MCF 10A (cell line): ENCODE measurements around the gene C21orf58. TPM values are rescaled to one million over a fixed set of nuclear protein-coding genes. Genes with fewer than 3 reads are reported as not detected.

Source experiments
- BruUV-seq: library from RNA; stranded (reverse); fragments of 400-500 nt; replicated peaks from 2 replicates; lab custom pipeline; 2021; lab: Mats Ljungman, UMichigan
- CTCF ChIA-PET: fragments of 300-600 bp; sonication (Branson Sonifier 250); formaldehyde crosslinking; extraction: SDS; loops from one replicate; lab custom pipeline; 2021; ENCODE audit warnings: antibody characterized with exemption, inconsistent platforms; lab: Yijun Ruan, JAX
- POLR2A ChIA-PET: fragments of 300-600, 350-650 bp; sonication (Branson Sonifier 250); formaldehyde crosslinking; extraction: SDS; loops from one replicate; lab custom pipeline; 2020; ENCODE audit warnings: antibody characterized with exemption, inconsistent platforms; lab: Yijun Ruan, JAX
- DNase-seq: peaks from one replicate; pipeline ENCODE4 v3.0.0-alpha.2; 2018; ENCODE audit not compliant: unreplicated experiment
- H3K27ac Mint-ChIP-seq: one replicate; pipeline ENCODE4 v1.8.0; 2022; ENCODE audit warnings: mild to moderate bottlenecking, low read depth, mixed read lengths; ENCODE audit not compliant: unreplicated experiment
- H3K27me3 Mint-ChIP-seq: one replicate; pipeline ENCODE4 v1.8.0; 2022; ENCODE audit warnings: mixed read lengths; ENCODE audit not compliant: insufficient read depth, unreplicated experiment
- H3K36me3 Mint-ChIP-seq: one replicate; pipeline ENCODE4 v1.8.0; 2022; ENCODE audit warnings: mild to moderate bottlenecking, moderate library complexity, mixed read lengths; ENCODE audit not compliant: insufficient read depth, unreplicated experiment
- H3K4me1 Mint-ChIP-seq: one replicate; pipeline ENCODE4 v1.8.0; 2022; ENCODE audit warnings: mixed read lengths; ENCODE audit not compliant: insufficient read depth, unreplicated experiment
- H3K4me3 Mint-ChIP-seq: one replicate; pipeline ENCODE4 v1.8.0; 2022; ENCODE audit warnings: mild to moderate bottlenecking, moderate library complexity, mixed read lengths; ENCODE audit not compliant: unreplicated experiment
- H3K9me3 Mint-ChIP-seq: one replicate; pipeline ENCODE4 v1.8.0; 2022; ENCODE audit warnings: mixed read lengths; ENCODE audit not compliant: unreplicated experiment
- CTCF ChIP-seq: fragments of 200-600 bp; IDR thresholded peaks from one replicate; pipeline ENCODE4 v1.8.0; 2022; ENCODE audit warnings: antibody characterized with exemption, mild to moderate bottlenecking; ENCODE audit not compliant: unreplicated experiment
- intact Hi-C: fragments of 100-400 bp; cut with micrococcal nuclease; formaldehyde crosslinking; loops from 2 replicates; pipeline ENCODE4 v1.14.1; 2022
- total RNA-seq: library from RNA; stranded (reverse); gene quantifications from 2 replicates; pipeline ENCODE4 v1.2.3, GENCODE V29; 2022

C21orf58 gene
- total RNA-seq, 1 experiment from 2014 or later = 7.8 TPM

DNA sequence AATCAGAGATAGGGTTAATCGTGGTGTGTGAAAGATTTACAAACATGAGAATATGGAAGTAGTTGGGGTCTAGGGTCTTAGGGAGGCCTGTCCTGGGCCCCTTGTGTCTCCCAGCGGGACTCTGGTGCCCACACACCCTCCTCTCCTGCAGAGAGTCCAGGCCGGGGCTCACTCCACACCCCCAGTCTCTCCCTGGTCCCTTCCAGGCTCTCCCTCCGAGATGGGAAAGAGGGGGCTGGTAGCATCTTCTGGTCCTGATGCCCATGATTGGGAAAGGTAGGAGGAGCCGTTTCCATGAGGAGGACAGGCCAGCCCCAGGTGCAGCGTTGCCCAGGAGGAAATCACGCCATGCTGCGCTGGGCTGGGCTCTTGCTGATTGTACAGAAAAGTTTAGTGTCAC is 26.9 kb upstream of the C21orf58 start:
- no TSS peak for BruUV-seq
- Mint-ChIP-seq H3K36me3 (peaks cover 72% of the 10 kb centered on the region), H3K27me3 (no peaks in the 10 kb centered on the region), H3K27ac (no peak overlapping the region), H3K4me3 (no peak overlapping the region), H3K9me3 (no peaks in the 10 kb centered on the region), H3K4me1 (no peaks in the 10 kb centered on the region)
- TF ChIP-seq CTCF = no peak
- intact Hi-C loops = no loop called here
- no peak for DNase-seq
- ChIA-PET CTCF (no interaction called here), POLR2A (no interaction called here)

- CTCF ChIA-PET = no interaction called here
- Mint-ChIP-seq H3K4me1 (no peaks in the 10 kb centered on the region), H3K36me3 (peaks cover 69% of the 10 kb centered on the region), H3K4me3 (no peak overlapping the region), H3K9me3 (no peaks in the 10 kb centered on the region), H3K27ac (no peak overlapping the region), H3K27me3 (no peaks in the 10 kb centered on the region)
- intact Hi-C loops = no loop called here
- DNase-seq = no peak
- no peak for TF ChIP-seq CTCF
- no TSS peak for BruUV-seq
- POLR2A ChIA-PET = interaction anchor here (0.6 to 3.7 kb wide), 2 partner anchors 24 to 48 kb away, joined by 3 to 13 read pairs; a partner anchor contains a TSS
Measured at GRCh38 chr21:46349134-46349760, 25.6 kb upstream of the C21orf58 start.

- no peaks in the 10 kb centered on the region for H3K4me1 Mint-ChIP-seq
- no peak overlapping the region for H3K4me3 Mint-ChIP-seq
- H3K36me3 Mint-ChIP-seq = peaks cover 59% of the 10 kb centered on the region
- intact Hi-C loops = no loop called here
- no peaks in the 10 kb centered on the region for H3K27me3 Mint-ChIP-seq
- H3K27ac Mint-ChIP-seq = peak overlapping the region; percentile 27
- peak; percentile 6 for TF ChIP-seq CTCF
- no peaks in the 10 kb centered on the region for H3K9me3 Mint-ChIP-seq
- ChIA-PET CTCF (interaction anchor here (0.5 to 1.1 kb wide), 4 partner anchors 9 to 167 kb away, joined by 3 read pairs; no protein-coding TSS in a partner anchor), POLR2A (interaction anchor here (1.3 to 3.7 kb wide), 2 partner anchors 22 to 63 kb away, joined by 3 to 13 read pairs; a partner anchor contains a TSS)
- peak; percentile 89 for DNase-seq
- BruUV-seq = no TSS peak
Measured at GRCh38 chr21:46347791-46348381, 24.2 kb upstream of the C21orf58 start.

DNA sequence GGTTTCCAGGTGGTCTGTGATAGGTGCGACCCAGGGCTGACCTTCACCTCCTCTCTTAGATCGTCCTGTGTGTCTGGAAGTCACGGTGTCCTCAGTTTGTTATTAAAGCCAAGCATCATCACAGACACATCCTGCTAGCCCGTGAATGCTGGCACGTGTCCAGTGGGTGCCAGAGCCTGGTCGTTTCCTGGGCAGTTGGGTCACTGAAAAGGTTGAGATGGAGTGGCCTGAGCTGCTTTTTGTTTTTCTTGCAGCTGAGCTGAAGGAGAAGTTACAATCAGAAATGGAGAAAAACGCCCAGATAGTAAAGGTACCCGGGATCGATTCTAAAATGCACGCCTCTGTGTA is 23.5 kb upstream of the C21orf58 start:
- intact Hi-C loops = no loop called here
- BruUV-seq = no TSS peak
- no peak for DNase-seq
- ChIA-PET CTCF (interaction anchor here (0.5 to 1.1 kb wide), 4 partner anchors 9 to 168 kb away, joined by 3 to 4 read pairs (median 3); no protein-coding TSS in a partner anchor), POLR2A (interaction anchor here (1.3 to 3.7 kb wide), 2 partner anchors 22 to 63 kb away, joined by 3 to 13 read pairs; a partner anchor contains a TSS)
- no peak overlapping the region for H3K4me3 Mint-ChIP-seq
- no peaks in the 10 kb centered on the region for H3K9me3 Mint-ChIP-seq
- no peaks in the 10 kb centered on the region for H3K27me3 Mint-ChIP-seq
- no peak for TF ChIP-seq CTCF
- H3K36me3 Mint-ChIP-seq = peaks cover 57% of the 10 kb centered on the region
- H3K4me1 Mint-ChIP-seq = no peaks in the 10 kb centered on the region
- peak overlapping the region; percentile 27 for H3K27ac Mint-ChIP-seq
